K562 (cell line): ENCODE measurements around the gene PRKCE.

ENCODE experiments used
- CTCF ChIP-seq, 3 experiments: IDR thresholded peaks in 2 of 3; conservative IDR thresholded peaks in 1 of 3; 2 replicates each; pipeline ENCODE4 v1.5.1; 2011 to 2012; ENCODE audit warnings: low read length in 3 of 3, mild to moderate bottlenecking in 3 of 3, control low read depth in 2 of 3, improper control_type of control experiment in 1 of 3, inconsistent platforms in 1 of 3, low read depth in 1 of 3, mixed read lengths in 1 of 3, moderate library complexity in 1 of 3; ENCODE audit not compliant: insufficient read depth in 2 of 3
- EGR1 ChIP-seq: fragments of 450-650 bp; conservative IDR thresholded peaks from 2 replicates; pipeline ENCODE4 v1.6.1; 2017; ENCODE audit warnings: mild to moderate bottlenecking
- ELK1 ChIP-seq: sonication (generic); formaldehyde crosslinking; IDR thresholded peaks from 2 replicates; pipeline ENCODE4 v1.8.1; 2022; ENCODE audit warnings: missing genetic modification reagents
- ELK3 ChIP-seq: fragments of 450-650 bp; formaldehyde crosslinking; IDR thresholded peaks from 2 replicates; pipeline ENCODE4 v1.4.0; 2020; ENCODE audit warnings: mild to moderate bottlenecking
- FOS ChIP-seq: IDR thresholded peaks from 3 replicates; pipeline ENCODE4 v1.6.1; 2011; ENCODE audit not compliant: insufficient read length; ENCODE audit errors: extremely low read depth
- HMGXB4 ChIP-seq: sonication (generic); formaldehyde crosslinking; IDR thresholded peaks from 2 replicates; pipeline ENCODE4 v1.8.1; 2023; ENCODE audit warnings: mild to moderate bottlenecking, missing genetic modification reagents
- MLX ChIP-seq, 2 experiments: fragments of 450-650 bp in 1 of 2; sonication (generic) in 1 of 2; formaldehyde crosslinking; conservative IDR thresholded peaks; 2 replicates each; pipeline versions ENCODE4 v1.4.0 to v1.8.1; 2020 to 2022; ENCODE audit warnings: mild to moderate bottlenecking in 1 of 2, missing genetic modification reagents in 1 of 2
- TFAP4 ChIP-seq: sonication (generic); formaldehyde crosslinking; IDR thresholded peaks from 2 replicates; pipeline ENCODE4 v1.8.0; 2022; ENCODE audit warnings: missing genetic modification reagents, mild to moderate bottlenecking, moderate library complexity, borderline replicate concordance
- THAP7 ChIP-seq: fragments of 250-450 bp; sonication (Bioruptor Pico); IDR thresholded peaks from 2 replicates; pipeline ENCODE4 v1.5.0; 2021
- ZNF592 ChIP-seq: fragments of 450-650 bp; IDR thresholded peaks from 2 replicates; pipeline ENCODE4 v1.6.1; 2017; ENCODE audit warnings: antibody characterized with exemption, mild to moderate bottlenecking

GRCh38 chr2:45629971-45630370 is 21.5 kb upstream of the PRKCE start:
- no peak for TF ChIP-seq TFAP4 (CRISPR knock-in tag)
- TF ChIP-seq CTCF (IDR thresholded peaks at IDR 0.05 in 2 of 3, conservative IDR thresholded peaks at IDR 0.05 in 1 of 3; ENCODE audit: insufficient read depth in 2 of 3, low read depth in 1 of 3, low read length in 3 of 3) = no peak
- no peak for TF ChIP-seq ELK1 (CRISPR knock-in tag)
- TF ChIP-seq EGR1 = no peak
- TF ChIP-seq ELK3 = no peak
- TF ChIP-seq HMGXB4 (CRISPR knock-in tag) = no peak
- TF ChIP-seq MLX (CRISPR knock-in tag; conservative IDR thresholded peaks at IDR 0.05) = no peak
- TF ChIP-seq FOS = no peak
- no peak for TF ChIP-seq THAP7 (CRISPR knock-in tag)
- TF ChIP-seq ZNF592 = no peak
